PC-3 (cell line): ENCODE measurements around the gene RALGDS. TPM values are rescaled to one million over a fixed set of nuclear protein-coding genes. Genes with fewer than 3 reads are reported as not detected.

Experiments used
- ATAC-seq: fragments of 200-7000 bp; cut with Tn5 transposase; 2 replicates; pipeline ENCODE4 v1.9.1; 2020; ENCODE audit warnings: mild to moderate bottlenecking, moderate library complexity
- BruUV-seq: library from RNA; stranded (reverse); fragments of 400-500 nt; replicated peaks from 2 replicates; lab custom pipeline; 2021; lab: Mats Ljungman, UMichigan
- CTCF ChIA-PET: fragments of 300-600 bp; sonication (Branson Sonifier 250); formaldehyde crosslinking; loops from one replicate; lab custom pipeline; 2022; ENCODE audit warnings: antibody characterized with exemption; lab: Charles Lee
- POLR2A ChIA-PET: fragments of 300-600 bp; sonication (Branson Sonifier 250); formaldehyde crosslinking; loops from one replicate; lab custom pipeline; 2022; ENCODE audit warnings: antibody characterized with exemption; ENCODE audit not compliant: unreplicated experiment; lab: Charles Lee
- DNase-seq: peaks from one replicate; pipeline ENCODE4 v3.0.0-alpha.2; 2015
- H2AFZ ChIP-seq: fragments of 300-600 bp; sonication (generic); 2 replicates; pipeline ENCODE4 v1.6.0; 2016; ENCODE audit warnings: antibody characterized with exemption, low read length
- H3F3A ChIP-seq: fragments of 300-600 bp; sonication (generic); one replicate; pipeline ENCODE4 v1.6.0; 2017; ENCODE audit warnings: antibody characterized with exemption, low read length, control low read depth, mild to moderate bottlenecking; ENCODE audit not compliant: unreplicated experiment
- H3K27ac ChIP-seq: fragments of 300-600 bp; sonication (generic); 2 replicates; pipeline ENCODE4 v1.5.1; 2016; ENCODE audit warnings: mild to moderate bottlenecking, low read length
- H3K27me3 ChIP-seq: fragments of 300-600 bp; sonication (generic); 2 replicates; pipeline ENCODE4 v1.6.1; 2016; ENCODE audit warnings: low read length, mixed read lengths
- H3K36me3 ChIP-seq: fragments of 300-600 bp; sonication (generic); 2 replicates; pipeline ENCODE4 v1.6.1; 2016; ENCODE audit warnings: low read depth, mixed run types, low read length, mixed read lengths
- H3K4me1 ChIP-seq: fragments of 300-600 bp; sonication (generic); 2 replicates; pipeline ENCODE4 v1.5.1; 2016; ENCODE audit warnings: low read length; ENCODE audit not compliant: insufficient read depth
- H3K4me2 ChIP-seq: fragments of 300-600 bp; sonication (generic); 2 replicates; pipeline ENCODE4 v1.6.0; 2016; ENCODE audit warnings: low read length
- H3K4me3 ChIP-seq: fragments of 300-600 bp; sonication (generic); 2 replicates; pipeline ENCODE4 v1.5.1; 2016; ENCODE audit warnings: mild to moderate bottlenecking, low read length, mixed read lengths
- H3K79me2 ChIP-seq: fragments of 300-600 bp; sonication (generic); 2 replicates; pipeline ENCODE4 v1.6.1; 2017; ENCODE audit warnings: low read length, mixed read lengths
- H3K9ac ChIP-seq: fragments of 300-600 bp; sonication (generic); 2 replicates; pipeline ENCODE4 v1.6.0; 2016; ENCODE audit warnings: mild to moderate bottlenecking, low read length
- H3K9me2 ChIP-seq: fragments of 300-600 bp; sonication (generic); replicated peaks from 2 replicates; pipeline ENCODE4 v1.6.1; 2016; ENCODE audit warnings: mixed run types, low read length, mixed read lengths
- H3K9me3 ChIP-seq: fragments of 300-600 bp; sonication (generic); 2 replicates; pipeline ENCODE4 v1.6.1; 2016; ENCODE audit warnings: low read length, mixed read lengths
- H4K20me1 ChIP-seq: fragments of 300-600 bp; sonication (generic); 2 replicates; pipeline ENCODE4 v1.6.1; 2016; ENCODE audit warnings: low read length, mixed read lengths
- EZH2 ChIP-seq: fragments of 300-600 bp; sonication (generic); IDR thresholded peaks from one replicate; pipeline ENCODE4 v1.6.1; 2017; ENCODE audit warnings: antibody characterized with exemption, mild to moderate bottlenecking, low read length; ENCODE audit not compliant: unreplicated experiment
- EZH2phosphoT487 ChIP-seq: fragments of 300-600 bp; sonication (generic); IDR thresholded peaks from 2 replicates; pipeline ENCODE4 v1.6.1; 2018; ENCODE audit warnings: mild to moderate bottlenecking, antibody characterized with exemption, low read length, borderline replicate concordance
- intact Hi-C: fragments of 100-400 bp; cut with micrococcal nuclease; formaldehyde crosslinking; loops from 2 replicates; pipeline ENCODE4 v1.9.0; 2023
- total RNA-seq: library from RNA; depleted of rRNA; stranded (reverse); fragments of >200 nt; gene quantifications from 2 replicates; pipeline ENCODE4 v1.2.3, GENCODE V29; 2014
- TF ChIP-seq, protein P1 (sequence below): fragments of 300-600 bp; sonication (generic); conservative IDR thresholded peaks from 2 replicates; pipeline ENCODE4 v1.5.1; 2017; ENCODE audit warnings: antibody characterized with exemption, low read depth, mild to moderate bottlenecking, low read length

RALGDS gene
- total RNA-seq, 1 experiment from 2014 or later, result 32.2 TPM

DNA sequence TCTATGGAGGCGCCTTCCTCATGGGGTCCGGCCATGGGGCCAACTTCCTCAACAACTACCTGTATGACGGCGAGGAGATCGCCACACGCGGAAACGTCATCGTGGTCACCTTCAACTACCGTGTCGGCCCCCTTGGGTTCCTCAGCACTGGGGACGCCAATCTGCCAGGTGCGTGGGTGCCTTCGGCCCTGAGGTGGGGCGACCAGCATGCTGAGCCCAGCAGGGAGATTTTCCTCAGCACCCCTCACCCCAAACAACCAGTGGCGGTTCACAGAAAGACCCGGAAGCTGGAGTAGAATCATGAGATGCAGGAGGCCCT is 56.0 kb downstream of the RALGDS start:
- no TSS peak for BruUV-seq
- intact Hi-C loops, result no loop called here

DNA sequence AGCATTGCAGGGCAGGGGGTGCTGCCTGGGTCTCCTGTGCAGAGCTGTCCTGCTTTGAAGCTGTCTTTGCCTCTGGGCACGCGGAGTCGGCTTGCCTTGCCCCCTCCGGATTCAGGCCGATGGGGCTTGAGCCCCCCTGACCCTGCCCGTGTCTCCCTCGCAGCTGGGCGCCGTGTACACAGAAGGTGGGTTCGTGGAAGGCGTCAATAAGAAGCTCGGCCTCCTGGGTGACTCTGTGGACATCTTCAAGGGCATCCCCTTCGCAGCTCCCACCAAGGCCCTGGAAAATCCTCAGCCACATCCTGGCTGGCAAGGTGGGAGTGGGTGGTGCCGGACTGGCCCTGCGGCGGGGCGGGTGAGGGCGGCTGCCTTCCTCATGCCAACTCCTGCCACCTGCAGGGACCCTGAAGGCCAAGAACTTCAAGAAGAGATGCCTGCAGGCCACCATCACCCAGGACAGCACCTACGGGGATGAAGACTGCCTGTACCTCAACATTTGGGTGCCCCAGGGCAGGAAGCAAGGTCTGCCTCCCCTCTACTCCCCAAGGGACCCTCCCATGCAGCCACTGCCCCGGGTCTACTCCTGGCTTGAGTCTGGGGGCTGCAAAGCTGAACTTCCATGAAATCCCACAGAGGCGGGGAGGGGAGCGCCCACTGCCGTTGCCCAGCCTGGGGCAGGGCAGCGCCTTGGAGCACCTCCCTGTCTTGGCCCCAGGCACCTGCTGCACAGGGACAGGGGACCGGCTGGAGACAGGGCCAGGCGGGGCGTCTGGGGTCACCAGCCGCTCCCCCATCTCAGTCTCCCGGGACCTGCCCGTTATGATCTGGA is 56.6 kb downstream of the RALGDS start:
- Histone ChIP-seq H3K9me2 (no peaks in the 10 kb centered on the region), H3F3A (no peaks in the 10 kb centered on the region), H3K27me3 (no peaks in the 10 kb centered on the region), H3K9ac (no peak overlapping the region), H3K4me1 (no peaks in the 10 kb centered on the region), H3K79me2 (no peaks in the 10 kb centered on the region), H3K4me2 (no peak overlapping the region), H4K20me1 (no peaks in the 10 kb centered on the region), H3K4me3 (no peak overlapping the region), H3K36me3 (no peaks in the 10 kb centered on the region), H3K9me3 (no peaks in the 10 kb centered on the region), H2AFZ (no peak overlapping the region), H3K27ac (no peak overlapping the region)
- no peak for TF ChIP-seq EZH2phosphoT487
- TF ChIP-seq, protein P1, sequence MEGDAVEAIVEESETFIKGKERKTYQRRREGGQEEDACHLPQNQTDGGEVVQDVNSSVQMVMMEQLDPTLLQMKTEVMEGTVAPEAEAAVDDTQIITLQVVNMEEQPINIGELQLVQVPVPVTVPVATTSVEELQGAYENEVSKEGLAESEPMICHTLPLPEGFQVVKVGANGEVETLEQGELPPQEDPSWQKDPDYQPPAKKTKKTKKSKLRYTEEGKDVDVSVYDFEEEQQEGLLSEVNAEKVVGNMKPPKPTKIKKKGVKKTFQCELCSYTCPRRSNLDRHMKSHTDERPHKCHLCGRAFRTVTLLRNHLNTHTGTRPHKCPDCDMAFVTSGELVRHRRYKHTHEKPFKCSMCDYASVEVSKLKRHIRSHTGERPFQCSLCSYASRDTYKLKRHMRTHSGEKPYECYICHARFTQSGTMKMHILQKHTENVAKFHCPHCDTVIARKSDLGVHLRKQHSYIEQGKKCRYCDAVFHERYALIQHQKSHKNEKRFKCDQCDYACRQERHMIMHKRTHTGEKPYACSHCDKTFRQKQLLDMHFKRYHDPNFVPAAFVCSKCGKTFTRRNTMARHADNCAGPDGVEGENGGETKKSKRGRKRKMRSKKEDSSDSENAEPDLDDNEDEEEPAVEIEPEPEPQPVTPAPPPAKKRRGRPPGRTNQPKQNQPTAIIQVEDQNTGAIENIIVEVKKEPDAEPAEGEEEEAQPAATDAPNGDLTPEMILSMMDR, result no peak
- no peak for TF ChIP-seq EZH2
- intact Hi-C loops, result no loop called here
- ATAC-seq, result no peak
- DNase-seq, result no peak
- ChIA-PET POLR2A (no interaction called here), CTCF (no interaction called here)
- no TSS peak for BruUV-seq

More for the DNA sequence above, 56.0 kb downstream of the RALGDS start:
- DNase-seq, result no peak
- no peak for ATAC-seq
- POLR2A ChIA-PET, result no interaction called here
- TF ChIP-seq EZH2phosphoT487 (no peak), EZH2 (no peak)
- TF ChIP-seq, protein P1, result no peak
- H3K9me3 ChIP-seq, result no peaks in the 10 kb centered on the region
- no peaks in the 10 kb centered on the region for H4K20me1 ChIP-seq
- no peak overlapping the region for H3K4me2 ChIP-seq
- H3K9ac ChIP-seq, result no peak overlapping the region
- H3K4me3 ChIP-seq, result no peak overlapping the region
- no peaks in the 10 kb centered on the region for H3K4me1 ChIP-seq
- no peak overlapping the region for H2AFZ ChIP-seq
- no peaks in the 10 kb centered on the region for H3K27me3 ChIP-seq
- CTCF ChIA-PET, result no interaction called here
- no peaks in the 10 kb centered on the region for H3F3A ChIP-seq
- no peaks in the 10 kb centered on the region for H3K9me2 ChIP-seq
- H3K36me3 ChIP-seq, result no peaks in the 10 kb centered on the region
- no peaks in the 10 kb centered on the region for H3K79me2 ChIP-seq
- H3K27ac ChIP-seq, result no peak overlapping the region

DNA sequence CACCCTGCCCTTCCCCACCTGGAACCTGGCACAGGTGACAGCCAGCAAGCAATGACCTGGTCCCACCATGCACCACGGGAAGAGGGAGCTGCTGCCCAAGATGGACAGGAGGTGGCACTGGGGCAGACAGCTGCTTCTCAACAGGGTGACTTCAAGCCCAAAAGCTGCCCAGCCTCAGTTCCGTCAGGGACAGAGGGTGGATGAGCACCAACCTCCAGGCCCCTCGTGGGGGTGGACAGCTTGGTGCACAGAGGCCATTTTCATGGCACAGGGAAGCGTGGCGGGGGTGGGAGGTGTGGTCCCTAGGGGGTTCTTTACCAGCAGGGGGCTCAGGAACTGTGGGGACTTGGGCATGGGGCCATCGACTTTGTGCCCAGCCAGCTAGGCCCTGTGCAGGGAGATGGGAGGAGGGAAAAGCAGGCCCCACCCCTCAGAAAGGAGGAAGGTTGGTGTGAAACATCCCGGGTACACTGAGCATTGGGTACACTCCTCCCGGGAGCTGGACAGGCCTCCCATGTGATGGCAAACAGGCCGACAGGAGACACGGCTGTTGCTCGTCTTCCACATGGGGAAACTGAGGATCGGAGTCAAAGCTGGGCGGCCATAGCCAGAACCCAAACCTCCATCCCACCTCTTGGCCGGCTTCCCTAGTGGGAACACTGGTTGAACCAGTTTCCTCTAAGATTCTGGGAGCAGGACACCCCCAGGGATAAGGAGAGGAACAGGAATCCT is 57.4 kb downstream of the RALGDS start:
- H3F3A ChIP-seq, result no peaks in the 10 kb centered on the region
- H3K4me2 ChIP-seq, result no peak overlapping the region
- H3K9me3 ChIP-seq, result no peaks in the 10 kb centered on the region
- no peak overlapping the region for H3K4me3 ChIP-seq
- no peaks in the 10 kb centered on the region for H3K4me1 ChIP-seq
- no peaks in the 10 kb centered on the region for H3K9me2 ChIP-seq
- no peak for DNase-seq
- intact Hi-C loops, result no loop called here
- H3K79me2 ChIP-seq, result no peaks in the 10 kb centered on the region
- no peaks in the 10 kb centered on the region for H4K20me1 ChIP-seq
- no peak overlapping the region for H3K27ac ChIP-seq
- no peaks in the 10 kb centered on the region for H3K36me3 ChIP-seq
- CTCF ChIA-PET, result no interaction called here
- ATAC-seq, result no peak
- no peak overlapping the region for H2AFZ ChIP-seq
- POLR2A ChIA-PET, result no interaction called here
- H3K27me3 ChIP-seq, result no peaks in the 10 kb centered on the region
- TF ChIP-seq EZH2phosphoT487 (no peak), EZH2 (no peak)
- TF ChIP-seq, protein P1, result no peak
- no peak overlapping the region for H3K9ac ChIP-seq
- BruUV-seq, result no TSS peak
